ENCODE data around the gene LENG9. TPM values are rescaled to one million over a fixed set of nuclear protein-coding genes. Genes with fewer than 3 reads are reported as not detected.
A peak's percentile ranks its signal among the peaks of the same experiment; 100 is the strongest.

The LENG9 gene
- total and polyA plus RNA-seq, 7 experiments from 2014 or later = 0.09 to 6.1 (median 3.6) TPM

DNA sequence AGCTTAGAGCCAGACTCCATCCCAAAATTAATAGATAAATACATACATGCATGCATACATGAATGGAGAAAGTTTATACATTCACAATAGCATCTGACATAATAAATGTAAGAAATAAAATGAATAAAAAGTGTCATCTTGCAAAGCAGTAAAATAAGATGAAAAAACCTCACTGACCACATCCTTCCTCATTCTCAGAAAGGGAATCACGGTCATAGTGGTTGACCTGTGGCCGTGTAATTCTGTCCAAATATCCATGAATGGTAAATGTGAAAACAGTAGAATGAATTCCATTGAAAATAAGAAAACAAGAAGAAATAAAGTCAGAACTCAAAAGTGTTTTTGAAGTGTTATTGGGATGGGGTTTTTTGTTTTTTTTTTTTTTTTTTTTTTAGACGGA is 19.3 kb upstream of the LENG9 start:
- H3K4me3 Mint-ChIP-seq = no peak overlapping the region

DNA sequence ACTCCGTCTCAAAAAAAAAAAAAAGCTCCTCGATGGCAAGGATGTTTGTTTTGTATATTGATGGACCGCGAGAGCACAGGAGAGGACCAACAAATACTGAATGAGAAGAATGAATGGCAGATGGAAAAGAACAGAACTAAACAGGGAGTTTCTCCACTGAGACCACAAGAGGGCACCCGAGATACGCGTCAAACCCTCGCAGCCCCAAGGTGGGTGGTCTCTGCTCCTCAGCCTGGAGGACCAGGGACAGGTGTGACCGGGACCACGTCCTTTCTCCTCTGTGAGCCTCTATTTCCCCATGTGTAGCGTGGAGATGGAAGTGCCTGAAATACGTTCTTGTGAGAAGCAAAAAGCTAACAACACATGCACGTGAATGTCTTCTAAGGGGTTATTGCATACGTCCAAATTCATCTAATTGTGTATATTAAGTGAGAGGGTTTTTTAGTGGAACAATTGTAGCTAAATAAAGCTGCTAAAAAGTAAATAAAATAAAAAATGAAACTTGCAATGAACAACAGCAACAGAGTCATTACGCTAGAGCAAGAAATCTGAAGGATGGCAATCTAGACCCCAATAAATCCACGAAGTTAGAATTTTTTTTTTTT is 17.9 kb upstream of the LENG9 start:
- DNase-seq (peak in 6 of 9 donors; percentile 20 to 53 (median 43)), ATAC-seq (peak; percentile 71)
- H3K36me3 Mint-ChIP-seq = no peaks in the 10 kb centered on the region
- Histone ChIP-seq H3K27ac (ENCODE audit: low read depth, low read length) (no peak overlapping the region), H3K4me3 (ENCODE audit: low read length) (no peak overlapping the region), H3K4me1 (ENCODE audit: control insufficient read depth in 2 of 2, insufficient read depth in 2 of 2, low read length in 2 of 2) (peaks cover 0 to 5% of the 10 kb centered on the region in 2 donors), H3K27me3 (ENCODE audit: control insufficient read depth in 2 of 2, insufficient read depth in 2 of 2, low read length in 2 of 2) (no peaks in the 10 kb centered on the region), H3K36me3 (ENCODE audit: control insufficient read depth in 2 of 3, insufficient read depth in 3 of 3, low read length in 3 of 3) (no peaks in the 10 kb centered on the region), H3K9me3 (ENCODE audit: control insufficient read depth in 2 of 3, low read length in 3 of 3) (no peaks in the 10 kb centered on the region)
- ChIA-PET POLR2A (interaction anchor here (0.6 to 0.7 kb wide), 2 partner anchors 193 to 1045 kb away, joined by 3 to 4 read pairs; no protein-coding TSS in a partner anchor), CTCF (interaction anchor here (0.6 to 1.8 kb wide), 14 partner anchors 13 to 350 kb away, joined by 3 to 8 read pairs (median 3); no protein-coding TSS in a partner anchor)
- H3K4me3 Mint-ChIP-seq = peak overlapping the region in 1 of 10 donors; percentile 32
- no peaks in the 10 kb centered on the region for H3K9me3 Mint-ChIP-seq
- peaks cover 38 to 55% (median 45%) of the 10 kb centered on the region in 5 donors for H3K27me3 Mint-ChIP-seq
- H3K27ac Mint-ChIP-seq = no peak overlapping the region
- peaks cover 4 to 18% (median 6%) of the 10 kb centered on the region in 7 donors for H3K4me1 Mint-ChIP-seq
- intact Hi-C loops (cut with micrococcal nuclease) = loop anchor here in 1 of 2 donors (1.0 kb wide), 1 partner anchor 195 kb away; no protein-coding TSS in a partner anchor

More for the DNA sequence above, 19.3 kb upstream of the LENG9 start:
- no peaks in the 10 kb centered on the region for H3K9me3 ChIP-seq (ENCODE audit: control insufficient read depth in 2 of 3, low read length in 3 of 3)
- no peaks in the 10 kb centered on the region for H3K9me3 Mint-ChIP-seq
- no peaks in the 10 kb centered on the region for H3K36me3 ChIP-seq (ENCODE audit: control insufficient read depth in 2 of 3, insufficient read depth in 3 of 3, low read length in 3 of 3)
- peaks cover 0 to 5% of the 10 kb centered on the region in 2 donors for H3K4me1 ChIP-seq (ENCODE audit: control insufficient read depth in 2 of 2, insufficient read depth in 2 of 2, low read length in 2 of 2)
- H3K36me3 Mint-ChIP-seq = no peaks in the 10 kb centered on the region
- POLR2A ChIA-PET = no interaction called here
- no peak for DNase-seq
- intact Hi-C loops (cut with micrococcal nuclease) = no loop called here
- ATAC-seq = peak; percentile 48
- H3K4me3 ChIP-seq (ENCODE audit: low read length) = no peak overlapping the region
- no peaks in the 10 kb centered on the region for H3K27me3 ChIP-seq (ENCODE audit: control insufficient read depth in 2 of 2, insufficient read depth in 2 of 2, low read length in 2 of 2)
- peaks cover 26 to 43% (median 33%) of the 10 kb centered on the region in 5 donors for H3K27me3 Mint-ChIP-seq
- no peak overlapping the region for H3K27ac Mint-ChIP-seq
- H3K4me1 Mint-ChIP-seq = peaks cover 4 to 18% (median 6%) of the 10 kb centered on the region in 7 donors
- CTCF ChIA-PET = interaction anchor here (0.6 kb wide), 1 partner anchor 128 kb away, joined by 3 read pairs; no protein-coding TSS in a partner anchor
- no peak overlapping the region for H3K27ac ChIP-seq (ENCODE audit: low read depth, low read length)

- DNase-seq (no peak), ATAC-seq (no peak)
- H3K4me3 ChIP-seq (ENCODE audit: low read length) = no peak overlapping the region
- Mint-ChIP-seq H3K36me3 (no peaks in the 10 kb centered on the region), H3K4me3 (no peak overlapping the region), H3K27ac (no peak overlapping the region), H3K9me3 (no peaks in the 10 kb centered on the region), H3K27me3 (peaks cover 40 to 53% (median 41%) of the 10 kb centered on the region in 5 donors), H3K4me1 (peaks cover 4 to 18% (median 6%) of the 10 kb centered on the region in 7 donors)
- no peaks in the 10 kb centered on the region for H3K36me3 ChIP-seq (ENCODE audit: control insufficient read depth in 2 of 3, insufficient read depth in 3 of 3, low read length in 3 of 3)
- ChIA-PET POLR2A (no interaction called here), CTCF (interaction anchor here (0.8 to 1.8 kb wide), 5 partner anchors 9 to 195 kb away, joined by 3 to 6 read pairs (median 4); no protein-coding TSS in a partner anchor)
- peaks cover 0 to 5% of the 10 kb centered on the region in 2 donors for H3K4me1 ChIP-seq (ENCODE audit: control insufficient read depth in 2 of 2, insufficient read depth in 2 of 2, low read length in 2 of 2)
- H3K27ac ChIP-seq (ENCODE audit: low read depth, low read length) = no peak overlapping the region
- H3K27me3 ChIP-seq (ENCODE audit: control insufficient read depth in 2 of 2, insufficient read depth in 2 of 2, low read length in 2 of 2) = no peaks in the 10 kb centered on the region
- no peaks in the 10 kb centered on the region for H3K9me3 ChIP-seq (ENCODE audit: control insufficient read depth in 2 of 3, low read length in 3 of 3)
- intact Hi-C loops (cut with micrococcal nuclease) = no loop called here
Observed at GRCh38 chr19:54480051-54480450, 16.5 kb upstream of the LENG9 start.

GRCh38 chr19:54478677-54479266 is 15.2 kb upstream of the LENG9 start:
- peak in 1 of 9 donors; percentile 15 for DNase-seq
- Mint-ChIP-seq H3K36me3 (no peaks in the 10 kb centered on the region), H3K4me1 (peaks cover 4 to 16% (median 6%) of the 10 kb centered on the region in 7 donors), H3K9me3 (peaks cover 0 to 1% (median 0%) of the 10 kb centered on the region in 11 donors), H3K27ac (no peak overlapping the region), H3K27me3 (peaks cover 39 to 50% (median 42%) of the 10 kb centered on the region in 5 donors), H3K4me3 (no peak overlapping the region)
- ATAC-seq = peak; percentile 68
- no peak overlapping the region for H3K4me3 ChIP-seq (ENCODE audit: low read length)
- peaks cover 0 to 5% of the 10 kb centered on the region in 2 donors for H3K4me1 ChIP-seq (ENCODE audit: control insufficient read depth in 2 of 2, insufficient read depth in 2 of 2, low read length in 2 of 2)
- no peak overlapping the region for H3K27ac ChIP-seq (ENCODE audit: low read depth, low read length)
- H3K9me3 ChIP-seq (ENCODE audit: control insufficient read depth in 2 of 3, low read length in 3 of 3) = no peaks in the 10 kb centered on the region
- intact Hi-C loops (cut with micrococcal nuclease) = no loop called here
- H3K36me3 ChIP-seq (ENCODE audit: control insufficient read depth in 2 of 3, insufficient read depth in 3 of 3, low read length in 3 of 3) = no peaks in the 10 kb centered on the region
- CTCF ChIA-PET = interaction anchor here (0.6 to 1.0 kb wide), 3 partner anchors 16 to 235 kb away, joined by 3 to 5 read pairs (median 4); no protein-coding TSS in a partner anchor
- no peaks in the 10 kb centered on the region for H3K27me3 ChIP-seq (ENCODE audit: control insufficient read depth in 2 of 2, insufficient read depth in 2 of 2, low read length in 2 of 2)
- POLR2A ChIA-PET = interaction anchor here (0.6 kb wide), 1 partner anchor 25 kb away, joined by 3 read pairs; no protein-coding TSS in a partner anchor

GRCh38 chr19:54477650-54478049 is 14.1 kb upstream of the LENG9 start:
- DNase-seq (no peak), ATAC-seq (no peak)
- intact Hi-C loops (cut with micrococcal nuclease) = no loop called here
- Histone ChIP-seq H3K27me3 (ENCODE audit: control insufficient read depth in 2 of 2, insufficient read depth in 2 of 2, low read length in 2 of 2) (no peaks in the 10 kb centered on the region), H3K4me1 (ENCODE audit: control insufficient read depth in 2 of 2, insufficient read depth in 2 of 2, low read length in 2 of 2) (peaks cover 0 to 2% of the 10 kb centered on the region in 2 donors), H3K9me3 (ENCODE audit: control insufficient read depth in 2 of 3, low read length in 3 of 3) (no peaks in the 10 kb centered on the region), H3K4me3 (ENCODE audit: low read length) (no peak overlapping the region), H3K27ac (ENCODE audit: low read depth, low read length) (no peak overlapping the region), H3K36me3 (ENCODE audit: control insufficient read depth in 2 of 3, insufficient read depth in 3 of 3, low read length in 3 of 3) (no peaks in the 10 kb centered on the region)
- Mint-ChIP-seq H3K9me3 (peaks cover 0 to 3% (median 0%) of the 10 kb centered on the region in 11 donors), H3K4me3 (no peak overlapping the region), H3K36me3 (no peaks in the 10 kb centered on the region), H3K27me3 (peaks cover 41 to 57% (median 48%) of the 10 kb centered on the region in 5 donors), H3K27ac (no peak overlapping the region), H3K4me1 (peaks cover 4 to 22% (median 10%) of the 10 kb centered on the region in 7 donors)
- ChIA-PET CTCF (interaction anchor here (1.0 kb wide), 1 partner anchor 198 kb away, joined by 4 read pairs; no protein-coding TSS in a partner anchor), POLR2A (no interaction called here)

DNA sequence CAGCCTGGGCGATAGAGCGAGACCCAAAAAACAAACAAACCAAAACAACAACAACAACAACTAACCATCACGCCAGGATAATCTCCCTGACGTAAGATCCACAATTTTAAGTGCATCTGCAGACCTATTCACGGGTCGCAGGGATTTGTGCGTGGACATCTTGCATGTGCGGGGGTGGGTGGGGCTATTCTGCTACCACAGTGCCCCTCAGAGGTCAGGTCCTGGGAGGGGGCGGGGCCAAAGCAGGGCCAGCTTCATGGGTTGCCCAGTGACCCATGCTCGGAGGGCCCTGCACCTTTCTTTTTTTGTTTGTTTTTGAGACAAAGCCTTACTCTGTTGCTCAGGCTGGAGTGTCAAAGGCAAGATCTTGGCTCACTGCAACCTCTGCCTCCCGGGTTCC is 12.1 kb upstream of the LENG9 start:
- intact Hi-C loops (cut with micrococcal nuclease) = no loop called here
- peaks cover 2 to 17% (median 7%) of the 10 kb centered on the region in 7 donors for H3K4me1 Mint-ChIP-seq
- no peak overlapping the region for H3K4me3 ChIP-seq (ENCODE audit: low read length)
- peaks cover 33 to 51% (median 46%) of the 10 kb centered on the region in 5 donors for H3K27me3 Mint-ChIP-seq
- ChIA-PET POLR2A (no interaction called here), CTCF (no interaction called here)
- peaks cover 0 to 3% (median 0%) of the 10 kb centered on the region in 11 donors for H3K9me3 Mint-ChIP-seq
- H3K27ac ChIP-seq (ENCODE audit: low read depth, low read length) = no peak overlapping the region
- H3K4me1 ChIP-seq (ENCODE audit: control insufficient read depth in 2 of 2, insufficient read depth in 2 of 2, low read length in 2 of 2) = no peaks in the 10 kb centered on the region
- no peaks in the 10 kb centered on the region for H3K36me3 Mint-ChIP-seq
- no peak for DNase-seq
- H3K9me3 ChIP-seq (ENCODE audit: control insufficient read depth in 2 of 3, low read length in 3 of 3) = no peaks in the 10 kb centered on the region
- no peaks in the 10 kb centered on the region for H3K36me3 ChIP-seq (ENCODE audit: control insufficient read depth in 2 of 3, insufficient read depth in 3 of 3, low read length in 3 of 3)
- H3K27ac Mint-ChIP-seq = no peak overlapping the region
- peaks cover 0 to 2% of the 10 kb centered on the region in 2 donors for H3K27me3 ChIP-seq (ENCODE audit: control insufficient read depth in 2 of 2, insufficient read depth in 2 of 2, low read length in 2 of 2)
- H3K4me3 Mint-ChIP-seq = no peak overlapping the region
- ATAC-seq = no peak
